ENCODE data around the gene SLC7A1.

GRCh38 chr13:29589234-29589633 lies 6.3 kb downstream of the SLC7A1 start:
- TF ChIP-seq POLR2A (IDR thresholded peaks at IDR 0.05) (no peak), CTCF (IDR thresholded peaks at IDR 0.05) (no peak)
